ENCODE results near the gene CCR9.

CCR9 gene

DNA sequence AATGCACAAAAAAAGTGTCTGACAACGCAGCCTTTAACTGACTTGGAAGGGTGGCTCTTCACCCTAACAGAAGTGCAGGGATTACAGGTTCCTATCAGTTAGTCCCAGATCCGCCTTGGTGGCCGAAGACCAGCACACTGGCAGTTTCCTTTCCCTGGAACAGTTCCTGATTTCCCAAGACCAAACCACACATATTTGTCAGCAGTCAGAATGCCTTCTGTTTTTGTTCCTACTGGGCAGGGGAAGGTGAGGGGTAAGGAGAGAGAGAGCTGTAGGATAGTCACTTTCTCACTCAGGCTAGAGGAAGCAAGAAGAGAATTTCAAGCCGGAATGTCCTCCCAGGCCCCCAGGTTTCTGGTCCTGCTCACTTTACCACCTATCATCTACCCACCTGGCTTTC is 66.1 kb downstream of the CCR9 start:
- DNase-seq (ENCODE audit: low read depth in 1 of 2, low spot score in 1 of 2), result no peak

Measured in activated CD4-positive, alpha-beta T cell treated with anti-CD3 and anti-CD28 coated beads, Interleukin-2, amount 50 U/mL, for 24 hours (primary cell).